Activated effector memory CD4-positive, alpha-beta T cell treated with anti-CD3 and anti-CD28 coated beads, Interleukin-2, amount 50 U/mL, for 16 hours (primary cell): ENCODE data around the gene CCDC63.

Source experiments
- DNase-seq: peaks from one replicate; pipeline ENCODE4 v3.0.0-alpha.2; 2020

CCDC63 gene

GRCh38 chr12:110885152-110885840 is 38.5 kb downstream of the CCDC63 start:
- no peak for DNase-seq

GRCh38 chr12:110888256-110888991 is 41.6 kb downstream of the CCDC63 start:
- DNase-seq = no peak

GRCh38 chr12:110889361-110889760 is 42.6 kb downstream of the CCDC63 start:
- no peak for DNase-seq

GRCh38 chr12:110893956-110894355 is 47.2 kb downstream of the CCDC63 start:
- no peak for DNase-seq

GRCh38 chr12:110896559-110896958 is 49.8 kb downstream of the CCDC63 start:
- no peak for DNase-seq

GRCh38 chr12:110901401-110901800 is 54.6 kb downstream of the CCDC63 start:
- no peak for DNase-seq

GRCh38 chr12:110903511-110903910 is 56.7 kb downstream of the CCDC63 start:
- DNase-seq = no peak

- DNase-seq = no peak
These were observed 59.3 kb downstream of the CCDC63 start for GRCh38 chr12:110906083-110906482.

- no peak for DNase-seq
These were observed 59.7 kb downstream of the CCDC63 start for GRCh38 chr12:110906516-110906915.

- DNase-seq = no peak
These were observed 60.2 kb downstream of the CCDC63 start for GRCh38 chr12:110906985-110907384.

GRCh38 chr12:110907583-110907982 is 60.8 kb downstream of the CCDC63 start:
- no peak for DNase-seq

- no peak for DNase-seq
These were observed 61.8 kb downstream of the CCDC63 start for GRCh38 chr12:110908377-110909152.

GRCh38 chr12:110912263-110912662 is 65.5 kb downstream of the CCDC63 start:
- no peak for DNase-seq

GRCh38 chr12:110913119-110914056 is 66.6 kb downstream of the CCDC63 start:
- no peak for DNase-seq

- no peak for DNase-seq
These were observed 69.6 kb downstream of the CCDC63 start for GRCh38 chr12:110916295-110916875.

- DNase-seq = no peak
These were observed 70.7 kb downstream of the CCDC63 start for GRCh38 chr12:110917467-110917866.

GRCh38 chr12:110917961-110918360 is 71.2 kb downstream of the CCDC63 start:
- no peak for DNase-seq

GRCh38 chr12:110919720-110920119 is 72.9 kb downstream of the CCDC63 start:
- no peak for DNase-seq

GRCh38 chr12:110920324-110920910 is 73.6 kb downstream of the CCDC63 start, which contains the start of gene MYL2:
TSS of gene MYL2 (minus strand) at chr12:110920579. CDS start at chr12:110920529, 50 bp downstream.
- no peak for DNase-seq

GRCh38 chr12:110921262-110921661 is 74.5 kb downstream of the CCDC63 start:
- DNase-seq = no peak

GRCh38 chr12:110922652-110923051 is 75.9 kb downstream of the CCDC63 start:
- DNase-seq = peak; percentile 2

- DNase-seq = no peak
These were observed 76.4 kb downstream of the CCDC63 start for GRCh38 chr12:110923192-110923591.
